Activated naive CD8-positive, alpha-beta T cell treated with anti-CD3 and anti-CD28 coated beads, Interleukin-2, amount 10 ng/mL, durations not matched to agents 7 days and 5 days (primary cell): ENCODE results near the gene RAB44. TPM values are rescaled to one million over a fixed set of nuclear protein-coding genes. Genes with fewer than 3 reads are reported as not detected.

Experiments used
- ATAC-seq: fragments of 150-1000 bp; cut with Tn5 transposase; one replicate; pipeline ENCODE4 v1.10.0; 2021; ENCODE audit warnings: low read depth, moderate library complexity
- POLR2A ChIA-PET: fragments of 350-600 bp; sonication (Branson Sonifier 250); formaldehyde crosslinking; loops from one replicate; lab custom pipeline; 2021; ENCODE audit warnings: antibody characterized with exemption; lab: Charles Lee
- DNase-seq: peaks from one replicate; pipeline ENCODE4 v3.0.0; 2021
- H3K27ac Mint-ChIP-seq: one replicate; pipeline ENCODE4 v1.8.0; 2022; ENCODE audit warnings: mild to moderate bottlenecking, mixed read lengths
- H3K27me3 Mint-ChIP-seq: one replicate; pipeline ENCODE4 v1.8.0; 2022; ENCODE audit warnings: mild to moderate bottlenecking, moderate library complexity, mixed read lengths
- H3K36me3 Mint-ChIP-seq: one replicate; pipeline ENCODE4 v1.8.0; 2021; ENCODE audit warnings: mild to moderate bottlenecking, mixed read lengths
- H3K4me1 Mint-ChIP-seq: one replicate; pipeline ENCODE4 v1.8.0; 2021; ENCODE audit warnings: mixed read lengths
- H3K4me3 Mint-ChIP-seq: one replicate; pipeline ENCODE4 v1.8.0; 2022; ENCODE audit warnings: mild to moderate bottlenecking, moderate library complexity, mixed read lengths
- H3K9me3 Mint-ChIP-seq: one replicate; pipeline ENCODE4 v1.8.0; 2021; ENCODE audit warnings: mixed read lengths
- total RNA-seq, 2 experiments: library from RNA; stranded (reverse); gene quantifications; one replicate each; pipeline ENCODE4 v1.2.3, GENCODE V29; 2021

The RAB44 gene
- total RNA-seq, 2 experiments from 2014 or later = not detected

GRCh38 chr6:36676141-36677058 is 21.2 kb upstream of the RAB44 start:
- DNase-seq = no peak
- peaks cover 2% of the 10 kb centered on the region for H3K27me3 Mint-ChIP-seq
- peaks cover 3% of the 10 kb centered on the region for H3K36me3 Mint-ChIP-seq
- peak overlapping the region; percentile 79 for H3K27ac Mint-ChIP-seq
- H3K9me3 Mint-ChIP-seq = no peaks in the 10 kb centered on the region
- peak overlapping the region; percentile 68 for H3K4me3 Mint-ChIP-seq
- no peak for ATAC-seq
- POLR2A ChIA-PET = interaction anchor here (0.6 kb wide), 1 partner anchor 97 kb away, joined by 3 read pairs; no protein-coding TSS in a partner anchor
- peaks cover 35% of the 10 kb centered on the region for H3K4me1 Mint-ChIP-seq

GRCh38 chr6:36677059-36677749 is 20.4 kb upstream of the RAB44 start:
- Mint-ChIP-seq H3K9me3 (no peaks in the 10 kb centered on the region), H3K36me3 (peaks cover 3% of the 10 kb centered on the region), H3K4me3 (peak overlapping the region; percentile 68), H3K4me1 (peaks cover 35% of the 10 kb centered on the region), H3K27ac (peak overlapping the region; percentile 79), H3K27me3 (peaks cover 2% of the 10 kb centered on the region)
- ATAC-seq (no peak), DNase-seq (no peak)
- POLR2A ChIA-PET = interaction anchor here (0.6 to 1.5 kb wide), 4 partner anchors 57 to 96 kb away, joined by 3 read pairs; no protein-coding TSS in a partner anchor

- POLR2A ChIA-PET = interaction anchor here (0.5 to 1.8 kb wide), 11 partner anchors 11 to 254 kb away, joined by 3 to 6 read pairs (median 3); no protein-coding TSS in a partner anchor
- peak overlapping the region; percentile 68 for H3K4me3 Mint-ChIP-seq
- H3K4me1 Mint-ChIP-seq = peaks cover 42% of the 10 kb centered on the region
- H3K27me3 Mint-ChIP-seq = no peaks in the 10 kb centered on the region
- H3K27ac Mint-ChIP-seq = peak overlapping the region; percentile 77
- no peak for DNase-seq
- H3K36me3 Mint-ChIP-seq = peaks cover 5% of the 10 kb centered on the region
- no peaks in the 10 kb centered on the region for H3K9me3 Mint-ChIP-seq
- ATAC-seq = no peak
Measured at GRCh38 chr6:36677753-36678487, 19.7 kb upstream of the RAB44 start.

- H3K4me3 Mint-ChIP-seq = peak within 1 kb of the TSS; percentile 99
- H3K4me1 Mint-ChIP-seq = peaks cover 49% of the 10 kb centered on the region
- ATAC-seq = peak; percentile 60
- POLR2A ChIA-PET = interaction anchor here (0.5 to 1.8 kb wide), 16 partner anchors 11 to 255 kb away, joined by 3 to 6 read pairs (median 3); partner anchors contain the start of gene PPIL1
- no peaks in the 10 kb centered on the region for H3K27me3 Mint-ChIP-seq
- H3K27ac Mint-ChIP-seq = peak within 1 kb of the TSS; percentile 96
- H3K36me3 Mint-ChIP-seq = peaks cover 5% of the 10 kb centered on the region
- H3K9me3 Mint-ChIP-seq = no peaks in the 10 kb centered on the region
- DNase-seq = peak; percentile 86
Measured at GRCh38 chr6:36678488-36679042, 19.1 kb upstream of the RAB44 start, which contains the start of gene CDKN1A. TSS of gene CDKN1A (plus strand) at chr6:36678714. CDS start at chr6:36684102, 5,388 bp downstream.

- H3K9me3 Mint-ChIP-seq = no peaks in the 10 kb centered on the region
- H3K4me3 Mint-ChIP-seq = peak overlapping the region; percentile 99
- peak; percentile 61 for DNase-seq
- H3K27ac Mint-ChIP-seq = peak overlapping the region; percentile 96
- POLR2A ChIA-PET = interaction anchor here (0.6 to 1.8 kb wide), 17 partner anchors 10 to 256 kb away, joined by 3 to 7 read pairs (median 3); partner anchors contain the start of genes PPIL1 and SRSF3
- peaks cover 6% of the 10 kb centered on the region for H3K36me3 Mint-ChIP-seq
- no peaks in the 10 kb centered on the region for H3K27me3 Mint-ChIP-seq
- ATAC-seq = no peak
- peaks cover 49% of the 10 kb centered on the region for H3K4me1 Mint-ChIP-seq
Measured at GRCh38 chr6:36679043-36679833, 18.4 kb upstream of the RAB44 start.

GRCh38 chr6:36682328-36683144 is 15.1 kb upstream of the RAB44 start:
- peaks cover 34% of the 10 kb centered on the region for H3K4me1 Mint-ChIP-seq
- H3K9me3 Mint-ChIP-seq = no peaks in the 10 kb centered on the region
- peaks cover 28% of the 10 kb centered on the region for H3K36me3 Mint-ChIP-seq
- H3K4me3 Mint-ChIP-seq = peak overlapping the region; percentile 56
- H3K27ac Mint-ChIP-seq = peak overlapping the region; percentile 74
- ATAC-seq (peak; percentile 6), DNase-seq (peak; percentile 57)
- POLR2A ChIA-PET = interaction anchor here (0.6 to 2.6 kb wide), 5 partner anchors 9 to 138 kb away, joined by 3 to 17 read pairs (median 3); partner anchors contain the start of gene SRSF3
- H3K27me3 Mint-ChIP-seq = no peaks in the 10 kb centered on the region

- H3K4me3 Mint-ChIP-seq = no peak overlapping the region
- H3K27me3 Mint-ChIP-seq = no peaks in the 10 kb centered on the region
- H3K4me1 Mint-ChIP-seq = peaks cover 27% of the 10 kb centered on the region
- ATAC-seq (no peak), DNase-seq (no peak)
- H3K36me3 Mint-ChIP-seq = peaks cover 30% of the 10 kb centered on the region
- POLR2A ChIA-PET = interaction anchor here (1.3 to 2.6 kb wide), 2 partner anchors 9 to 89 kb away, joined by 4 to 17 read pairs; partner anchors contain the start of gene SRSF3
- peak overlapping the region; percentile 74 for H3K27ac Mint-ChIP-seq
- no peaks in the 10 kb centered on the region for H3K9me3 Mint-ChIP-seq
Measured at GRCh38 chr6:36683145-36683655, 14.4 kb upstream of the RAB44 start.

- H3K4me1 Mint-ChIP-seq = peaks cover 27% of the 10 kb centered on the region
- H3K36me3 Mint-ChIP-seq = peaks cover 30% of the 10 kb centered on the region
- DNase-seq (no peak), ATAC-seq (no peak)
- no peaks in the 10 kb centered on the region for H3K9me3 Mint-ChIP-seq
- H3K4me3 Mint-ChIP-seq = no peak overlapping the region
- no peak overlapping the region for H3K27ac Mint-ChIP-seq
- H3K27me3 Mint-ChIP-seq = no peaks in the 10 kb centered on the region
- POLR2A ChIA-PET = interaction anchor here (1.1 to 2.6 kb wide), 2 partner anchors 8 to 89 kb away, joined by 3 to 17 read pairs; no protein-coding TSS in a partner anchor
Measured at GRCh38 chr6:36683656-36684446, 13.8 kb upstream of the RAB44 start.

GRCh38 chr6:36684447-36684812 is 13.2 kb upstream of the RAB44 start:
- H3K9me3 Mint-ChIP-seq = no peaks in the 10 kb centered on the region
- H3K36me3 Mint-ChIP-seq = peaks cover 30% of the 10 kb centered on the region
- H3K27me3 Mint-ChIP-seq = no peaks in the 10 kb centered on the region
- no peak overlapping the region for H3K4me3 Mint-ChIP-seq
- DNase-seq (no peak), ATAC-seq (no peak)
- no peak overlapping the region for H3K27ac Mint-ChIP-seq
- H3K4me1 Mint-ChIP-seq = peaks cover 25% of the 10 kb centered on the region
- POLR2A ChIA-PET = interaction anchor here (1.1 kb wide), 1 partner anchor 89 kb away, joined by 3 read pairs; no protein-coding TSS in a partner anchor

GRCh38 chr6:36685166-36685924 is 12.3 kb upstream of the RAB44 start:
- no peak overlapping the region for H3K4me3 Mint-ChIP-seq
- POLR2A ChIA-PET = no interaction called here
- no peaks in the 10 kb centered on the region for H3K9me3 Mint-ChIP-seq
- H3K4me1 Mint-ChIP-seq = peaks cover 26% of the 10 kb centered on the region
- no peak for DNase-seq
- no peak for ATAC-seq
- H3K27ac Mint-ChIP-seq = no peak overlapping the region
- peaks cover 30% of the 10 kb centered on the region for H3K36me3 Mint-ChIP-seq
- no peaks in the 10 kb centered on the region for H3K27me3 Mint-ChIP-seq
